H1 (cell line): Measurements from ENCODE around the gene MYBPH. TPM values are rescaled to one million over a fixed set of nuclear protein-coding genes. Genes with fewer than 3 reads are reported as not detected.

Experiments used
- CTCF ChIA-PET: fragments of 300-600 bp; sonication (Branson Sonifier 250); formaldehyde crosslinking; loops from one replicate; lab custom pipeline; 2021; ENCODE audit not compliant: partially characterized antibody; lab: Charles Lee
- POLR2A ChIA-PET: fragments of 300-600 bp; sonication (Branson Sonifier 250); formaldehyde crosslinking; loops from one replicate; lab custom pipeline; 2021; ENCODE audit warnings: inconsistent platforms; ENCODE audit not compliant: partially characterized antibody; lab: Charles Lee
- DNase-seq, 2 experiments: peaks; one replicate each; pipeline versions ENCODE4 v3.0.0 to v3.0.0-alpha.2; 2010 to 2022; ENCODE audit warnings: low spot score in 2 of 2, low read depth in 1 of 2, mixed read lengths in 1 of 2
- FAIRE-seq: peaks from 2 replicates; lab custom pipeline; 2011; peaks lifted over from hg19 to GRCh38; lab: Jason Lieb, UNC
- H2AFZ ChIP-seq: 2 replicates; pipeline ENCODE4 v1.8.1; 2012; ENCODE audit warnings: low read length, inconsistent platforms
- H2AK5ac ChIP-seq: 2 replicates; pipeline ENCODE4 v1.6.1; 2013; ENCODE audit warnings: low read depth, low read length
- H2BK120ac ChIP-seq: replicated peaks from 2 replicates; pipeline ENCODE3; 2013; ENCODE audit warnings: low read depth, low read length, inconsistent platforms
- H2BK12ac ChIP-seq: 2 replicates; pipeline ENCODE4 v1.6.1; 2013; ENCODE audit warnings: low read depth, low read length
- H2BK15ac ChIP-seq: 2 replicates; pipeline ENCODE4 v1.6.1; 2013; ENCODE audit warnings: low read length
- H2BK20ac ChIP-seq: 2 replicates; pipeline ENCODE4 v1.6.1; 2013; ENCODE audit warnings: low read length
- H2BK5ac ChIP-seq: 2 replicates; pipeline ENCODE4 v1.6.1; 2013; ENCODE audit warnings: low read depth, low read length
- H3K14ac ChIP-seq: 2 replicates; pipeline ENCODE4 v1.6.1; 2013; ENCODE audit warnings: inconsistent platforms; ENCODE audit not compliant: insufficient read length
- H3K18ac ChIP-seq: 2 replicates; pipeline ENCODE4 v1.6.1; 2013; ENCODE audit warnings: low read length; ENCODE audit errors: extremely low read depth
- H3K23ac ChIP-seq: 2 replicates; pipeline ENCODE4 v1.6.1; 2013; ENCODE audit warnings: inconsistent platforms; ENCODE audit not compliant: insufficient read length
- H3K23me2 ChIP-seq: 2 replicates; pipeline ENCODE4 v1.6.1; 2013; ENCODE audit warnings: low read depth, low read length
- H3K27ac ChIP-seq: 2 replicates; pipeline ENCODE4 v1.6.1; 2011; ENCODE audit warnings: low read depth, low read length, inconsistent platforms
- H3K27me3 ChIP-seq, 4 experiments: replicated peaks in 1 of 4; 1 replicate in 1 of 4; 2 replicates in 3 of 4; pipeline versions ENCODE4 v1.6.1 to v1.8.1; 2011 to 2013; ENCODE audit warnings: low read length in 3 of 4, mild to moderate bottlenecking in 3 of 4, inconsistent platforms in 2 of 4, mixed read lengths in 2 of 4, moderate library complexity in 1 of 4; ENCODE audit not compliant: control insufficient read depth in 3 of 4, insufficient read depth in 3 of 4; ENCODE audit errors: extremely low read depth in 1 of 4
- H3K36me3 ChIP-seq, 4 experiments: 2 replicates each; pipeline versions ENCODE4 v1.6.1 to v1.8.1; 2011 to 2013; ENCODE audit warnings: mild to moderate bottlenecking in 4 of 4, low read length in 3 of 4, moderate library complexity in 2 of 4, control low read depth in 1 of 4, inconsistent platforms in 1 of 4; ENCODE audit not compliant: insufficient read depth in 4 of 4, control insufficient read depth in 2 of 4
- H3K4ac ChIP-seq: replicated peaks from 2 replicates; pipeline ENCODE3; 2013; ENCODE audit warnings: low read length, low read depth, mixed read lengths, inconsistent platforms; ENCODE audit not compliant: insufficient read length
- H3K4me1 ChIP-seq, 4 experiments: replicated peaks in 1 of 4; 1 replicate in 1 of 4; 2 replicates in 3 of 4; pipeline versions ENCODE4 v1.6.1 to v1.8.1; 2011 to 2013; ENCODE audit warnings: low read length in 3 of 4, inconsistent platforms in 2 of 4, mixed read lengths in 1 of 4; ENCODE audit not compliant: insufficient read depth in 4 of 4, control insufficient read depth in 3 of 4
- H3K4me2 ChIP-seq, 2 experiments: 2 replicates each; pipeline versions ENCODE4 v1.6.1 to v1.8.1; 2011 to 2013; ENCODE audit warnings: low read depth in 2 of 2, low read length in 2 of 2, control low read depth in 1 of 2, inconsistent platforms in 1 of 2, mild to moderate bottlenecking in 1 of 2; ENCODE audit not compliant: insufficient read depth in 1 of 2
- H3K4me3 ChIP-seq, 4 experiments: fragments of 200-600, 300-600 bp in 1 of 4; sonication (generic), shearing (Covaris generic), sonication (Bioruptor Twin) in 1 of 4; 2 replicates each; pipeline versions ENCODE4 v1.5.1 to v1.8.1; 2011 to 2016; ENCODE audit warnings: low read length in 4 of 4, low read depth in 3 of 4, control low read depth in 2 of 4, inconsistent platforms in 2 of 4, mild to moderate bottlenecking in 2 of 4, mixed read lengths in 1 of 4, moderate library complexity in 1 of 4; ENCODE audit not compliant: insufficient read depth in 2 of 4; ENCODE audit errors: extremely low read depth in 1 of 4
- H3K56ac ChIP-seq: replicated peaks from 2 replicates; pipeline ENCODE3; 2013; ENCODE audit warnings: low read depth, mild to moderate bottlenecking, mixed read lengths, low read length, inconsistent platforms; ENCODE audit not compliant: insufficient read length
- H3K79me1 ChIP-seq: 2 replicates; pipeline ENCODE4 v1.6.1; 2013; ENCODE audit warnings: low read depth, low read length, control low read depth
- H3K79me2 ChIP-seq, 2 experiments: 2 replicates each; pipeline versions ENCODE4 v1.6.1 to v1.8.1; 2012 to 2013; ENCODE audit warnings: low read length in 2 of 2, mild to moderate bottlenecking in 2 of 2, inconsistent platforms in 1 of 2; ENCODE audit not compliant: insufficient read depth in 2 of 2, control insufficient read depth in 1 of 2
- H3K9ac ChIP-seq, 4 experiments: replicated peaks in 1 of 4; 1 replicate in 1 of 4; 2 replicates in 3 of 4; pipeline versions ENCODE4 v1.6.1 to v1.8.1; 2011 to 2013; ENCODE audit warnings: low read depth in 3 of 4, low read length in 3 of 4, control low read depth in 2 of 4, mild to moderate bottlenecking in 2 of 4, moderate library complexity in 2 of 4, inconsistent platforms in 1 of 4; ENCODE audit errors: extremely low read depth in 1 of 4
- H3K9me3 ChIP-seq, 2 experiments: 2 replicates each; pipeline versions ENCODE4 v1.6.1 to v1.8.1; 2012 to 2013; ENCODE audit warnings: mild to moderate bottlenecking in 2 of 2, moderate library complexity in 2 of 2, control low read depth in 1 of 2, inconsistent platforms in 1 of 2, low read depth in 1 of 2, low read length in 1 of 2, mixed read lengths in 1 of 2; ENCODE audit not compliant: insufficient read depth in 2 of 2
- H4K20me1 ChIP-seq, 2 experiments: replicated peaks in 1 of 2; 2 replicates each; pipeline versions ENCODE3 to v1.8.1; 2011 to 2013; ENCODE audit warnings: inconsistent platforms in 2 of 2, low read length in 2 of 2, mild to moderate bottlenecking in 1 of 2; ENCODE audit not compliant: insufficient read depth in 2 of 2, control insufficient read depth in 1 of 2
- H4K5ac ChIP-seq: 2 replicates; pipeline ENCODE4 v1.6.1; 2013; ENCODE audit warnings: low read length, low read depth, mixed read lengths, inconsistent platforms; ENCODE audit not compliant: insufficient read length
- H4K8ac ChIP-seq: 2 replicates; pipeline ENCODE4 v1.8.0; 2013; ENCODE audit warnings: mild to moderate bottlenecking, moderate library complexity, low read length, inconsistent platforms; ENCODE audit not compliant: insufficient read depth; ENCODE audit errors: extremely low read depth
- H4K91ac ChIP-seq: replicated peaks from 2 replicates; pipeline ENCODE3; 2013; ENCODE audit warnings: low read length, mixed read lengths, inconsistent platforms; ENCODE audit not compliant: insufficient read length
- CHD1 ChIP-seq: IDR thresholded peaks from 2 replicates; pipeline ENCODE4 v1.6.1; 2012; ENCODE audit warnings: low read depth, low read length, improper control_type of control experiment
- CHD2 ChIP-seq: IDR thresholded peaks from 2 replicates; pipeline ENCODE4 v1.6.1; 2012; ENCODE audit warnings: low read length, improper control_type of control experiment
- CTBP2 ChIP-seq: IDR thresholded peaks from 2 replicates; pipeline ENCODE4 v1.7.0; 2011; ENCODE audit warnings: borderline replicate concordance, mild to moderate bottlenecking, moderate library complexity, mixed read lengths, low read length; ENCODE audit not compliant: insufficient read depth, insufficient read length
- FOSL1 ChIP-seq: IDR thresholded peaks from 2 replicates; pipeline ENCODE4 v1.6.1; 2011; ENCODE audit warnings: mild to moderate bottlenecking, low read depth, low read length, moderate library complexity; ENCODE audit not compliant: insufficient read depth
- SAP30 ChIP-seq: fragments of 300-600 bp; sonication (generic); IDR thresholded peaks from 2 replicates; pipeline ENCODE4 v1.7.1; 2012; ENCODE audit warnings: low read length, moderate library complexity, mild to moderate bottlenecking, inconsistent platforms; ENCODE audit not compliant: insufficient read depth, insufficient replicate concordance
- SIN3A ChIP-seq, 2 experiments: IDR thresholded peaks in 1 of 2; conservative IDR thresholded peaks in 1 of 2; 2 replicates each; pipeline ENCODE4 v1.6.1; 2011 to 2012; ENCODE audit warnings: low read length in 2 of 2, improper control_type of control experiment in 1 of 2, low read depth in 1 of 2, mild to moderate bottlenecking in 1 of 2
- SP4 ChIP-seq: IDR thresholded peaks from 2 replicates; pipeline ENCODE4 v1.6.1; 2012; ENCODE audit warnings: low read length, inconsistent platforms
- SRF ChIP-seq: IDR thresholded peaks from 2 replicates; pipeline ENCODE4 v1.6.1; 2011; ENCODE audit warnings: mild to moderate bottlenecking, low read depth, low read length, moderate library complexity
- TCF12 ChIP-seq: IDR thresholded peaks from 2 replicates; pipeline ENCODE4 v1.6.1; 2011; ENCODE audit warnings: low read depth, mild to moderate bottlenecking, low read length
- WGBS, 2 experiments: shearing (Covaris generic) in 1 of 2; methylation state at CpG; one replicate each; pipeline versions ENCODE4 v1.1.6 to v1.1.7; 2013 to 2015; ENCODE audit warnings: low lambda C conversion rate in 2 of 2, mixed read lengths in 2 of 2, inconsistent platforms in 1 of 2, low coverage in 1 of 2, missing lambda C conversion rate in 1 of 2; ENCODE audit not compliant: insufficient replicate concordance in 2 of 2, insufficient coverage in 1 of 2, insufficient read length in 1 of 2; ENCODE audit errors: extremely low coverage in 1 of 2, missing lambda C conversion rate in 1 of 2; 5-methylcytosine and 5-hydroxymethylcytosine counted together
- polyA plus RNA-seq, 7 experiments: library from polyadenylated mRNA; depleted of rRNA in 3 of 7; stranded (reverse) in 5 of 7; unstranded in 2 of 7; fragments of >200 nt in 5 of 7; fragments of 200-250 nt in 2 of 7; gene quantifications; 1 replicate in 5 of 7; 2 replicates in 1 of 7; 4 replicates in 1 of 7; pipeline versions ENCODE4 v1.2.1 to v1.2.3, GENCODE V29; 2011 to 2013; ENCODE audit warnings: missing spikeins in 2 of 7, mixed read lengths in 2 of 7
- total RNA-seq: library from RNA; stranded (reverse); fragmentation: NEBNext Ultra II Directional; extraction: Animal tissue kit (Norgen Biotek cat#: 25700); gene quantifications from 2 replicates; pipeline ENCODE4 v1.2.1, GENCODE V29; 2021

Gene MYBPH
- total and polyA plus RNA-seq, 2 of the 8 experiments (the other 6 are each of a cell fraction or from before 2014, with no cell fraction given): not detected

GRCh38 chr1:203171341-203172183, 4.1 kb downstream of the MYBPH start:
- no peaks in the 10 kb centered on the region for H4K20me1 ChIP-seq
- H3K36me3 ChIP-seq: no peaks in the 10 kb centered on the region
- H3K23ac ChIP-seq: no peak overlapping the region
- no peak overlapping the region for H2BK120ac ChIP-seq
- no peak for TF ChIP-seq SRF
- no peak for TF ChIP-seq TCF12
- no peak for TF ChIP-seq SIN3A (conservative IDR thresholded peaks at IDR 0.05 in 1 of 2, IDR thresholded peaks at IDR 0.05 in 1 of 2; ENCODE audit: low read depth in 1 of 2, low read length in 2 of 2)
- TF ChIP-seq SAP30: no peak
- no peak for TF ChIP-seq CTBP2
- TF ChIP-seq SP4: no peak
- TF ChIP-seq CHD2: no peak
- TF ChIP-seq CHD1: no peak
- TF ChIP-seq FOSL1: no peak
- H3K4ac ChIP-seq: no peak overlapping the region
- CTCF ChIA-PET: interaction anchor here (0.7 to 16.8 kb wide), 38 partner anchors 8 to 806 kb away, joined by 3 to 511 read pairs (median 8); partner anchors contain the start of genes ADORA1, CHI3L1 and MYOG
- H3K9ac ChIP-seq: no peak overlapping the region
- no peak overlapping the region for H3K4me3 ChIP-seq
- H2BK5ac ChIP-seq: no peak overlapping the region
- H3K56ac ChIP-seq: no peak overlapping the region
- H2BK20ac ChIP-seq: no peak overlapping the region
- peak overlapping the region; percentile 20; the same call in 1 of the 2 replicates for H4K8ac ChIP-seq
- H2AFZ ChIP-seq: no peak overlapping the region
- no peaks in the 10 kb centered on the region for H3K79me2 ChIP-seq
- no peak overlapping the region for H2BK15ac ChIP-seq
- 88% methylated on average over 15 of the region's 22 CpGs; no CpG with 5 or more reads in 1 of the 2 experiments for WGBS, 2 experiments
- H3K27ac ChIP-seq: no peak overlapping the region
- no peak overlapping the region for H4K91ac ChIP-seq
- no peak overlapping the region for H2AK5ac ChIP-seq
- H4K5ac ChIP-seq: no peak overlapping the region
- H3K79me1 ChIP-seq: no peaks in the 10 kb centered on the region
- no peaks in the 10 kb centered on the region for H3K23me2 ChIP-seq
- FAIRE-seq (no peak), DNase-seq (no peak)
- no peaks in the 10 kb centered on the region for H3K9me3 ChIP-seq
- H3K4me2 ChIP-seq: no peak overlapping the region
- H3K14ac ChIP-seq: no peak overlapping the region
- no peak overlapping the region for H2BK12ac ChIP-seq
- H3K18ac ChIP-seq: no peak overlapping the region
- H3K27me3 ChIP-seq: no peaks in the 10 kb centered on the region
- H3K4me1 ChIP-seq: peaks cover 0 to 7% (median 0%) of the 10 kb centered on the region in 4 experiments; a peak in 3 of 7 replicates
- POLR2A ChIA-PET: interaction anchor here (0.9 kb wide), 1 partner anchor 38 kb away, joined by 4 read pairs; no protein-coding TSS in a partner anchor
